Gastroesophageal sphincter (tissue), 3 donors: ENCODE data around the gene VWA8.

Experiments
- EP300 ChIP-seq: sonication (generic); formaldehyde crosslinking; IDR thresholded peaks from one replicate; pipeline ENCODE4 v1.6.1; 2017; ENCODE audit warnings: antibody characterized with exemption, mild to moderate bottlenecking
- POLR2A ChIP-seq, 2 donors: fragments of 450-650 bp; IDR thresholded peaks; one replicate each; pipeline ENCODE4 v1.6.1; 2017; ENCODE audit warnings: antibody characterized with exemption in 2 of 2, mild to moderate bottlenecking in 2 of 2, moderate library complexity in 1 of 2
- POLR2AphosphoS5 ChIP-seq: sonication (generic); formaldehyde crosslinking; IDR thresholded peaks from one replicate; pipeline ENCODE4 v1.6.1; 2017; ENCODE audit warnings: antibody characterized with exemption
- TF ChIP-seq, protein P1 (sequence below), 4 experiments: fragments of 200-600 bp in 2 of 4; fragments of 450-650 bp in 2 of 4; sonication (generic) in 1 of 4; IDR thresholded peaks; one replicate each; pipeline ENCODE4 v1.5.1; 2017 to 2019; ENCODE audit warnings: antibody characterized with exemption in 4 of 4, mild to moderate bottlenecking in 2 of 4, moderate library complexity in 2 of 4

DNA sequence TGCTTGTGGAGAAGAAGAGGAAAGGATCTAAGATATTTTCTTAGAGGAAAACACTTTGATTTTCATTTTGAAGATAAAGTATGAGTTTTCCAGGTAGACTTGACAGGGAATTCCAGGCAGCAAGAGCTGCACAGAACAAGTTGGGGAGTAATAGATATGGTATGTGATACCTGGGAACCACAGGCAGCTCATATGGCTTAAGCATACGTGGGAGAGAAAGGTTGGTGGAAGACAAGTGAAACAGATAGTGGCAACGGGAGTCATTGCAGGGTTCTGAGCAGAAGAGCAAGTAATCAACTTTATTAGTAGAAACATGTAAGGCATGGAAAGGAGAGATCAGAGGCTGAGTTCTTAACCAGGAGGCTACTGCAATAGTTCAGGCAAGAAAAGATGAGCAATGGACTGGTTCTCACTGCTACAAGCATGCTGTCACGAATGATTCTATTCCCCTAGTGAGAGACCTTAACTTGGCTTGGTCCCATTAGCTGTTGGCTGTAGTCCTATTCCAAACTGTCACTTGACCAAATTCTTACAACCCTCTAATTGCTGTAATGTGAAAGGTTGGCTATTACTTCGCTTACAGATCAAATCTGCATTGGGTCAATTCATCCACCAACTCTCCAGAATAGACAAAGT, 217.9 kb downstream of the VWA8 start:
- TF ChIP-seq, protein P1, sequence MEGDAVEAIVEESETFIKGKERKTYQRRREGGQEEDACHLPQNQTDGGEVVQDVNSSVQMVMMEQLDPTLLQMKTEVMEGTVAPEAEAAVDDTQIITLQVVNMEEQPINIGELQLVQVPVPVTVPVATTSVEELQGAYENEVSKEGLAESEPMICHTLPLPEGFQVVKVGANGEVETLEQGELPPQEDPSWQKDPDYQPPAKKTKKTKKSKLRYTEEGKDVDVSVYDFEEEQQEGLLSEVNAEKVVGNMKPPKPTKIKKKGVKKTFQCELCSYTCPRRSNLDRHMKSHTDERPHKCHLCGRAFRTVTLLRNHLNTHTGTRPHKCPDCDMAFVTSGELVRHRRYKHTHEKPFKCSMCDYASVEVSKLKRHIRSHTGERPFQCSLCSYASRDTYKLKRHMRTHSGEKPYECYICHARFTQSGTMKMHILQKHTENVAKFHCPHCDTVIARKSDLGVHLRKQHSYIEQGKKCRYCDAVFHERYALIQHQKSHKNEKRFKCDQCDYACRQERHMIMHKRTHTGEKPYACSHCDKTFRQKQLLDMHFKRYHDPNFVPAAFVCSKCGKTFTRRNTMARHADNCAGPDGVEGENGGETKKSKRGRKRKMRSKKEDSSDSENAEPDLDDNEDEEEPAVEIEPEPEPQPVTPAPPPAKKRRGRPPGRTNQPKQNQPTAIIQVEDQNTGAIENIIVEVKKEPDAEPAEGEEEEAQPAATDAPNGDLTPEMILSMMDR (IDR thresholded peaks at IDR 0.05) = no peak
- TF ChIP-seq POLR2A (IDR thresholded peaks at IDR 0.05) (no peak), POLR2AphosphoS5 (no peak), EP300 (no peak)
